ENCODE data around the gene RNF186.

Gene RNF186

GRCh38 chr1:19764848-19765247 lies 50.2 kb downstream of the RNF186 start:
- no peak for DNase-seq (ENCODE audit: low read depth in 2 of 2)
